ENCODE results near the gene IMMP1L. TPM values are rescaled to one million over a fixed set of nuclear protein-coding genes. Genes with fewer than 3 reads are reported as not detected.

IMMP1L gene
- total RNA-seq, 1 donor from 2014 or later: 17.2 TPM

GRCh38 chr11:31555938-31556337, 46.5 kb upstream of the IMMP1L start:
- FAIRE-seq (no peak), DNase-seq (ENCODE audit: low read depth) (no peak)
- H3K4me3 Mint-ChIP-seq (ENCODE audit: unreplicated experiment): no peak overlapping the region
- H3K27ac ChIP-seq (ENCODE audit: low read depth, low read length): no peak overlapping the region
- H3K4me1 ChIP-seq (ENCODE audit: insufficient read depth, low read length): no peaks in the 10 kb centered on the region
- no peaks in the 10 kb centered on the region for H3K27me3 Mint-ChIP-seq (ENCODE audit: low read depth, unreplicated experiment)
- no peaks in the 10 kb centered on the region for H3K9me3 ChIP-seq (ENCODE audit: insufficient read depth, low read depth, low read length)
- no peak overlapping the region for H3K4me2 ChIP-seq (ENCODE audit: low read length)
- no peaks in the 10 kb centered on the region for H3K36me3 ChIP-seq (ENCODE audit: insufficient read depth, low read length)
- H3K27ac Mint-ChIP-seq (ENCODE audit: unreplicated experiment): no peak overlapping the region
- H2AFZ ChIP-seq (ENCODE audit: low read depth, low read length): no peak overlapping the region
- no peaks in the 10 kb centered on the region for H3K4me1 Mint-ChIP-seq (ENCODE audit: low read depth, unreplicated experiment)
- H3K9me3 Mint-ChIP-seq (ENCODE audit: unreplicated experiment): no peaks in the 10 kb centered on the region
- TF ChIP-seq EZH2 (IDR thresholded peaks at IDR 0.05; ENCODE audit: insufficient read depth, low read length): no peak
- TF ChIP-seq CTCF (IDR thresholded peaks at IDR 0.05; ENCODE audit: insufficient read depth, low read depth, low read length): no peak
- no peaks in the 10 kb centered on the region for H3K36me3 Mint-ChIP-seq (ENCODE audit: low read depth, unreplicated experiment)
- no peak overlapping the region for H3K9ac ChIP-seq (ENCODE audit: low read length)
- no peaks in the 10 kb centered on the region for H3K79me2 ChIP-seq (ENCODE audit: insufficient read depth, low read length)
- H3K4me3 ChIP-seq (ENCODE audit: insufficient read depth, low read depth, low read length): no peak overlapping the region
- H4K20me1 ChIP-seq (ENCODE audit: insufficient read depth, low read length): no peaks in the 10 kb centered on the region
- H3K27me3 ChIP-seq (ENCODE audit: insufficient read depth, low read length): no peaks in the 10 kb centered on the region

- H3K9ac ChIP-seq (ENCODE audit: low read length): no peak overlapping the region
- no peak overlapping the region for H3K4me3 ChIP-seq (ENCODE audit: insufficient read depth, low read depth, low read length)
- Mint-ChIP-seq H3K27ac (ENCODE audit: unreplicated experiment) (no peak overlapping the region), H3K27me3 (ENCODE audit: low read depth, unreplicated experiment) (no peaks in the 10 kb centered on the region), H3K4me3 (ENCODE audit: unreplicated experiment) (no peak overlapping the region), H3K36me3 (ENCODE audit: low read depth, unreplicated experiment) (peaks cover 30% of the 10 kb centered on the region), H3K4me1 (ENCODE audit: low read depth, unreplicated experiment) (no peaks in the 10 kb centered on the region), H3K9me3 (ENCODE audit: unreplicated experiment) (peaks cover 10% of the 10 kb centered on the region)
- H3K27ac ChIP-seq (ENCODE audit: low read depth, low read length): no peak overlapping the region
- H3K9me3 ChIP-seq (ENCODE audit: insufficient read depth, low read depth, low read length): no peaks in the 10 kb centered on the region
- H3K79me2 ChIP-seq (ENCODE audit: insufficient read depth, low read length): no peaks in the 10 kb centered on the region
- DNase-seq (ENCODE audit: low read depth) (no peak), FAIRE-seq (no peak)
- no peaks in the 10 kb centered on the region for H4K20me1 ChIP-seq (ENCODE audit: insufficient read depth, low read length)
- H2AFZ ChIP-seq (ENCODE audit: low read depth, low read length): no peak overlapping the region
- no peaks in the 10 kb centered on the region for H3K27me3 ChIP-seq (ENCODE audit: insufficient read depth, low read length)
- TF ChIP-seq CTCF (IDR thresholded peaks at IDR 0.05; ENCODE audit: insufficient read depth, low read depth, low read length) (no peak), EZH2 (IDR thresholded peaks at IDR 0.05; ENCODE audit: insufficient read depth, low read length) (no peak)
- no peak overlapping the region for H3K4me2 ChIP-seq (ENCODE audit: low read length)
- no peaks in the 10 kb centered on the region for H3K4me1 ChIP-seq (ENCODE audit: insufficient read depth, low read length)
- H3K36me3 ChIP-seq (ENCODE audit: insufficient read depth, low read length): peaks cover 7% of the 10 kb centered on the region
Observed at GRCh38 chr11:31542862-31543261, 33.4 kb upstream of the IMMP1L start.

- Histone ChIP-seq H3K4me3 (ENCODE audit: insufficient read depth, low read depth, low read length) (no peak overlapping the region), H3K9me3 (ENCODE audit: insufficient read depth, low read depth, low read length) (no peaks in the 10 kb centered on the region), H3K27me3 (ENCODE audit: insufficient read depth, low read length) (no peaks in the 10 kb centered on the region), H2AFZ (ENCODE audit: low read depth, low read length) (no peak overlapping the region), H3K79me2 (ENCODE audit: insufficient read depth, low read length) (no peaks in the 10 kb centered on the region), H3K4me1 (ENCODE audit: insufficient read depth, low read length) (no peaks in the 10 kb centered on the region), H3K27ac (ENCODE audit: low read depth, low read length) (no peak overlapping the region), H3K36me3 (ENCODE audit: insufficient read depth, low read length) (no peaks in the 10 kb centered on the region), H3K9ac (ENCODE audit: low read length) (no peak overlapping the region), H4K20me1 (ENCODE audit: insufficient read depth, low read length) (no peaks in the 10 kb centered on the region), H3K4me2 (ENCODE audit: low read length) (no peak overlapping the region)
- Mint-ChIP-seq H3K27me3 (ENCODE audit: low read depth, unreplicated experiment) (no peaks in the 10 kb centered on the region), H3K4me1 (ENCODE audit: low read depth, unreplicated experiment) (no peaks in the 10 kb centered on the region), H3K27ac (ENCODE audit: unreplicated experiment) (no peak overlapping the region), H3K36me3 (ENCODE audit: low read depth, unreplicated experiment) (no peaks in the 10 kb centered on the region), H3K4me3 (ENCODE audit: unreplicated experiment) (no peak overlapping the region), H3K9me3 (ENCODE audit: unreplicated experiment) (no peaks in the 10 kb centered on the region)
- TF ChIP-seq CTCF (IDR thresholded peaks at IDR 0.05; ENCODE audit: insufficient read depth, low read depth, low read length): no peak
- TF ChIP-seq EZH2 (IDR thresholded peaks at IDR 0.05; ENCODE audit: insufficient read depth, low read length): no peak
- FAIRE-seq (no peak), DNase-seq (ENCODE audit: low read depth) (no peak)
Observed at GRCh38 chr11:31535479-31535878, 26.1 kb upstream of the IMMP1L start.

Measured in astrocyte (in vitro differentiated cells and primary cell).